Stimulated activated CD8-positive, alpha-beta memory T cell treated with anti-CD3 and anti-CD28 coated beads, Interleukin-12 subunit alpha, Interleukin-12 subunit beta, amount 100 ng/mL, for 24 hours (primary cell): ENCODE results near the gene MYO9B.

Experiments used
- DNase-seq: peaks from one replicate; pipeline ENCODE4 v3.0.0-alpha.2; 2020; ENCODE audit errors: extremely low read depth

Gene MYO9B

DNA sequence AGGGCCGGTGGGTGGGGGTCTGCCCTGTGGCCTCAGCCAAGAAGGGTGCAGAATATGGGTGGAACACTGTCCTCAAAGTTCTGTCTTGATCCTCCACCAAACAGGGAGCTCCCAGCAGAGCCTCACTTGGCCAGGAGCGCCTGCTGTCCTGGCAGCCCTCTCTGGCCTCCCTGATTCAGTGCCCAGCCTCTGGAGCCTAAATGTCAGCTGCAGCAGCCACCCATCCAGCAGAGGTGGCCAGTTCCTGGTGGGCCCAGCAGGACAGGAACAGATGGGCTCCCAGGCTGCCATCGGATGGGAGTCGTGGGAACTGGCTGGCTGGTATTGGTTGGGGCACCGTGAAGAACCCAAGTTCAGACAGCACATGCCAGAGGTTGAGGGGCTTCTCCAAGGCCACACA, 137.8 kb downstream of the MYO9B start:
- no peak for DNase-seq

DNA sequence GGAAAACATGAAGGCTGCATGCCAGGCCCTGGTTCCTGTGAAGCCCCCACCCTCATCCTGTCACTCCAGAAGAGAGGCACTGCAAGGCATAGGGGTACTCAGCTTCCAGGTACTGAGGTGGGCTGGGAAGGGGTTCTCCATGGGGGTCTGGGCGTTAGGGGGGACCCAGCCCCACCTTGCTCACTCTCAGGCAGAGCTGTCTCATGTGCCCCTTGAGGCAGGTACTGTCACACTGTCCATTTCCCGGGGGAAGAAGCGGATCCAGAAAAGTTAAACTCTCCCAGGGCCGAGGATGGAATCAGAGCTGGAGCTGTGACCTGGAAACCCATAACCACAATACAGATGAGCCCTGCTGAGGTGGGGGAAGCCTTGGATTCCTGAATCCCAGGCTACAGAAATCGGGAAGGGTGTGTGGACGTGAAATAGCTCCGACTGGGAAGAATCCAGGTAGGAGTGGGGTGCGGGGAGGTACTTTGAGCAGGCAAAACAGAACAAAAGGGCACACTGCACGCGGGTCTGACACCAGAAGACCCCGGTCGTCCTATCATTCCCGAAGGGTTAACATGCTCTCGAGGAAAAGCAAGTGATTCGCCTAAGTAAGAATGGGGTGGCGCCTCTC, 139.0 kb downstream of the MYO9B start:
- no peak for DNase-seq

DNA sequence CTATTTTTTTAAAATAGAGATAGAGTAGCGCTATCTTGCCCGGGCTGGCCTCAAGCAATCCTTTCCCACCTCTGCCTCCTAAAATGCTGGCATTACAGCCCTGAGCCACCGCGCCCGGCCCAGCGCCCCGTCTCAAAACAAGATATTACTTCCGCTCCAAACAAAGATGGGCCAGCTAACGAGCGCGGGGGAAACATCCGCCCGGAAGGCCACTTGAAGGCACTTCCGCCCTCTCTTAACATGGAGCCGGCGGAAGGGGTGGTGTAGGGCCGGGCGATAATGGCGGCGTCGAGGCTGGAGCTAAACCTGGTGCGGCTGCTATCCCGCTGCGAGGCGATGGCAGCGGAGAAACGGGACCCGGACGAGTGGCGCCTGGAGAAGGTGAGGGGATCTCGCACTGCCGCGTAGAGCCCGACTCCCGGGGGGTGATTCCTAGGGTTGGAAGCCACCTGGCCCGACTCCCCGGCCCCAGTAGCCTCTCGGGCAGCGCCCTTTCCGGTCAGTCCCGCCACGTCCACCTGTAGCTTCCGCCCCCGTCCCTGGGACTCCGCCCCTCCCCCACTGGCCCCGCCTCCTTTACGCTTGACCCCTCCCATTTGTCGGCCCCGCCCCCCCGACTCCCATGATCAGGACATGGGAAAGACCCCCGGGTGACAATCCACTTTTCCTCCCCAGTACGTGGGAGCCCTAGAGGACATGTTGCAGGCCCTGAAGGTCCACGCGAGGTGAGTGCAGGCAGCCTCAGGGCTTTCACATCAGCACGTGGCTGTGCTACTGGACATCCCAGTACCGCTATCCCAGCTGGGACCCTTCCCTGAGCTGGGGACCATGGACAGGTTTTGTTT, 139.8 kb downstream of the MYO9B start, which contains the start of gene USE1:
Gene USE1 (plus strand): TSS at position 231 of the 845 bp plus-strand sequence. CDS start 49 bp downstream, at position 280.
- DNase-seq = peak; percentile 66

DNA sequence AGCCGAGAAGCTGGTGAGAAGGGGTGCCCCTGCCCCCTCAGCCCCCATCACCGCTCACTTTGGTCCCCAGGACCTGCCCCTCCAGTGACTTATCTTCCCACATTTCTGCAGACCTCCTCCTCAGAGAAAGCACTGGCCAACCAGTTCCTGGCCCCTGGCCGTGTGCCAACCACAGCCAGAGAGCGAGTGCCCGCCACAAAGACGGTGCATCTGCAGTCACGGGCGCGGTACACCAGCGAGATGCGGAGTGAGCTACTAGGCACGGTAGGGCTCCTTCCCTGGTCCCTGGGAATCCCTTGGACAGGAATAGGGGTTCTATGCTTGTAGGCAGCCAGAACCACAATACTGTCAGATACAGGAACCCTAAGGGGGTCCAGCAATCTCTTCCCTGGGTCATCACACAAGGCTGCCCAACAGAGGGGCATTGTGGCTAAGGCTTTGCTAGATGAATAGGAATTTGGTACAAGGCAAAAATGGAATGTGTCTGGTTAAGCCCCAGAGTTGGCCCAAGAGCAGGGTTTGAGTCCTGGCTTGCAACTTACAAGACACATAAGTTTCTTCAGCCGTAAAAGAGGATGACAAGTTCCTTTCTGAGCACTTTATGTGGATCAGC, 140.6 kb downstream of the MYO9B start:
- DNase-seq = no peak

DNA sequence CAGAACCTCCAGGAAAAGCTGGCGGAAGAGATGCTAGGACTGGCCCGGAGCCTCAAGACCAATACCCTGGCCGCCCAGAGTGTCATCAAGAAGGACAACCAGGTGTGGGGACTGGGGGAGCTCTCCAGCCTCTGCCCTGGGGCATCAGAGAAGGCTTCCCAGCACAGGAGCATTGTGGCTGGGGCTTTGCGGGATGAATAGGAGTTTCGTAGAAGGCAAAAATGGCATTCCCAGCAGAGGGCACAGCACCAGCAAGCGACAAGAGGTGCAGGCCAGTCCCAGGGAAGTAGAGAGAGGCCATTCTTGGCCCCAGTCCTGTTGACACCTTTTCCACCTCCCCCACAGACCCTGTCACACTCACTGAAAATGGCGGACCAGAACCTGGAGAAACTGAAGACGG, 143.7 kb downstream of the MYO9B start:
- DNase-seq = no peak

DNA sequence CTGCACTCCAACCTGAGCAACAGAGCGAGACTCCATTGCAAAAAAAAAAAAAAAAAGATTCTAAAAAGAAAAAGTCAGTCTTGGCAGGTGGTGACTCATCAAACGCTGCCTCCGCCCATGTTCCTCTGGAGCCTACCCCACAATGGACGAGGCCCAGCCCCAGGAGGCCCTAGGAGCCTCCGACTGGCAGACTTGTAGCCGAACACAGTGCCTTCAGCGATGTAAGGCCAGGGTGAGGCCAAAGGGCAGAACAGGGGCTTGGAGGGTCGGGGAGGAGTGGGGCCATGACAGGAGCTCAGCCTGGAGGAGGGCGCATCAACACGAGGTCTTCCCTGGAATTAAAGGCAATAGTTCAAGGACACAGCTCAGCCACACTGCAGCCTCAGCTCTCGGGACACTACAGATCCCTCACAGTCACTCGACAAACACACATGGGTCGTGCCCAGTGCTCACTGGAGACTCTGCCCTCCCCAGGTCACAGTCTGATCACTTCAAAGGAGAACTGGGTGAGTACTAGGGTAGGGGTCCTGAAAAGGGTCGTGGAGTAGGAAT, 144.7 kb downstream of the MYO9B start:
- DNase-seq = no peak

DNA sequence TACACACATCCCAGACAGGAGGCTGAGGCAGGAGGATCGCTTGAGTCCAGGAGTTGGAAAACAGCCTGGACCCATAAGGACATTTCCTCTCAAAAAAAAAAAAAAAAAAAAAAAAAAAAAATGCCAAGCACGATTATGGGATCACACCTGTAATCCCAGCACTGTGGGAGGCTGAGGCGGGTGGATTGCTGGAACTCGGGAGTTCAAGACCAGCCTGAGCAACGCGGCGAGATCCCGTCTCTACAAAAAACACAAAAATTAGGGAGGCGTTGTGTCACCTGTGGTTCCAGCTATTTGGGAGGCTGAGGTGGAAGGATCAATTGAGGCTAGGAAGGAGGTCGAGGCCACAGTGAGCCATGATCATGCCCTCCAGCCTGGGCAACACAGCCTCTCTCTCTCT, 149.5 kb downstream of the MYO9B start:
- no peak for DNase-seq

DNA sequence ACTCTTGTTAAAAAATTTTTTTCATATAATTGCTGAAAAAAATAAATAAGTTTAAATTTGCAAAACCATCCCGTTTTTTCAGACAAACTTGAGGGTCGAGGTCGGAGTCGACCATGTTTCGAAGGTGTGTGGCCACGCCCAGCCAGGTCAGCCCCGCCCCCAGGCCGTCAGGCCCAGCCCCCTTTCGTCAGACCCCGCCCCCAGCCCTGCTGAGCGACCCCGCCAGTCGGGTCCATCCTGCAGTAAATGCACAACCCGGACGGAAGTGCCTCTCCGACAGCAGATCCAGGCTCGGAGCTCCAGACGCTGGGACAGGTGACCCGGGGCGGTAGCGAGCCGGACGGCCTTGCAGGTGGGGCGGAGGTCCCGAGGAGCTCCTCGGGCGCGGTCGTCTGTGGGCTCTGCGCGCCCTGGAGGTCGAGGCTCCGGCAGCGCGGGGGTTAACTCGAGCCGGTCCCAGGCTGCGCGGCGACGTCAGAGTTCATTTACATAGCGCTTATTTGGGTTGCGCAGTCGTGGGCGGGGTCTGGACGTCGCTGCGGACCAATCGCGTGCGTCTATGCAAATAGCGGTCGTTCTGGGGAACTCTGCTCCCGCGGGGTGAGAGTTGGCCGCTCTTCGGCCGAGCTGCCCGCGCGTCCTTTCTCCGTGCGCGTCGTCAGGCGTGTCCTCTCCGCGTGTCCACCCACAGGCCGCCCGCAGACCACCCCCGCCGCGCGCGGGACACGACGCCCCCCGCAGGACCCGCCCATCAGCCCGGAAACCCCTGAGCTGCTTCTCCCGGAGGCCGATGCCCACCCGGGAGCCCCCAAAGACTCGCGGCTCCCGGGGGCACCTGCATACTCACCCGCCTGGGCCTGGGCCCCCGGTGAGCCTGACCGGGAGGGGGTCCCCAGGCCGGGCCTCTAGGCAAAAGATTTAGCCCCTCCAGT, 150.7 kb downstream of the MYO9B start, which contains the start of gene OCEL1:
Gene OCEL1 (plus strand): TSS at position 225 of the 932 bp plus-strand sequence. CDS start 22 bp downstream, at position 247.
- DNase-seq = peak; percentile 91

DNA sequence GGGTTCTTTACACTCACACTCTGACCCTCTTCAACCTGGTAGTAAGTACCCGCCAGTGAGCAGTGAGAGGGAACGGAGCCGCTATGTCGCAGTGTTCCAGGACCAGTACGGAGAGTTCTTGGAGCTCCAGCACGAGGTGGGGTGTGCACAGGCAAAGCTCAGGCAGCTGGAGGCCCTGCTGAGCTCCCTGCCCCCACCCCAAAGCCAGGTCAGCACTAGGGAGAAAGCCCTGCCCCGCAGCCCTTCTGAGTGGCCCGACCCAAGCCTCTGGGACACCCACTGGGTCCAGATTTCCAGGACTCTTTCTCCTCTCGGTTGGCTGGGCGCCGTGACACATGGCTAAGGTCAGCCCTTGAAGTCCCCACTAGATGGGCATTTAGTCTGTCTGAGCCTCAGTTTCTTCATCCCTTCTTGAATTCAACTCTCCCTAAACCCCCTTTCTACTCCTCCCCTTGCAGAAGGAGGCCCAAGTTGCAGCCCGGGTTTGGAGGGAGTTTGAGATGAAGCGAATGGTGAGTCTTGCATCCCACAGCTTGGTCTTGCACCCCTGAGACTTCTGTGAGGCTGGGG, 152.3 kb downstream of the MYO9B start:
- no peak for DNase-seq

DNA sequence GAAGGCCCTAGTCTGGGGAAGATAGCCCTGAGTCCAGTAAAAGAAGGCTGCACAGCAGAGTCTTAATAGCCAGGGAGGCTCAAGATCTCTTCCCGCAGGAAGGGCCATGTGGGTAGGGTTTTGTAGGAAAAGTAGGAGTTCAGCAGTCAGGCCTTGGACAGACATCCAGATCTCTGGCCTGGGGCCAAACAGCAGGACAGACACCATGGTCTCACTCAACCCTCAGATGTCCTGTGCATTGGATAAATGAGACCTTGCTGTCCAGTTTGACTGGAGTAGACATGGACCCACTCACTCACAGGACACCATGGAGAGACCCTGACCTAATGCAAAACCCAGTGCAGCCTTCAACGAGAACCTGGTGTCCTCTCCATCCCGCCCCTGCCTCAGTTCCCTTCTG, 154.3 kb downstream of the MYO9B start:
- DNase-seq = no peak

DNA sequence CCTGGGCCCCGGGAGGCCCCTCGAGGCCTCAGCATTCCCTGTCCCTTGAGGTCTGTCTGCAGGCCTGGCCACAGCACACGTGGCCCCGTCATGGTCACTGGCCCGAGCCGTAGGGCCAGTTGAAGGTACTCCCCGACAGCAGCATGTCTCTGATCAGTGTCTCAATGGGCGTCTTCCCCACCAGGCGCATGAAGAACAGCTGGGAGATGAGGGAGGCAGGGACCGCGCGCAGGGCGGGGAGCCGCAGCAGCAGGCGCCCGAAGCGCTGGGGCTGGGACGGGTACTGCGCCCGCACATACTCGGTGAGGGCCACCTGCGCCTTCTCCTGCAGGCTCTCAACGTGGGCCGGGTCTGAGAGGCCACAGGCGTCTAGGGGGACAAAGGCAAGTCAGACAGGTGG, 156.7 kb downstream of the MYO9B start:
- no peak for DNase-seq

DNA sequence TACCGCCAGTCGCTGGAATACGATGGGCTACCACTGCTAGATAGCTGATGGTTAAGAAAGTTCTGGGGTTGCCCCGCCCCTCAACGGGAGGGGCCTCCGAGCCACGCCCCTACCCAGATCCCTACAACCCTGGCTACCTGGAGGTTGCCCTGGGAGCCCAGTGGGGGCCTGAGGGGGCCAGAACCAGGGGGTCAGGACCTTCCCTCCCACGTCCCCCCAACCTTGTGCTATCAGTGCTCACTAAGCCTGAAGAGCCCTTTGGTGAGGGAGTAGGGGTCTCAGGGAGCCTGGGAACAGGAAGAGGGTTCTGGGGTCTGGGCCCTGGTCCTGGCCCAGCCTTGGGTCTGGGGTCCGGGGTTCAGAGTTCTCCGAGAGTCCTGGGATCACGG, 159.3 kb downstream of the MYO9B start:
- no peak for DNase-seq

DNA sequence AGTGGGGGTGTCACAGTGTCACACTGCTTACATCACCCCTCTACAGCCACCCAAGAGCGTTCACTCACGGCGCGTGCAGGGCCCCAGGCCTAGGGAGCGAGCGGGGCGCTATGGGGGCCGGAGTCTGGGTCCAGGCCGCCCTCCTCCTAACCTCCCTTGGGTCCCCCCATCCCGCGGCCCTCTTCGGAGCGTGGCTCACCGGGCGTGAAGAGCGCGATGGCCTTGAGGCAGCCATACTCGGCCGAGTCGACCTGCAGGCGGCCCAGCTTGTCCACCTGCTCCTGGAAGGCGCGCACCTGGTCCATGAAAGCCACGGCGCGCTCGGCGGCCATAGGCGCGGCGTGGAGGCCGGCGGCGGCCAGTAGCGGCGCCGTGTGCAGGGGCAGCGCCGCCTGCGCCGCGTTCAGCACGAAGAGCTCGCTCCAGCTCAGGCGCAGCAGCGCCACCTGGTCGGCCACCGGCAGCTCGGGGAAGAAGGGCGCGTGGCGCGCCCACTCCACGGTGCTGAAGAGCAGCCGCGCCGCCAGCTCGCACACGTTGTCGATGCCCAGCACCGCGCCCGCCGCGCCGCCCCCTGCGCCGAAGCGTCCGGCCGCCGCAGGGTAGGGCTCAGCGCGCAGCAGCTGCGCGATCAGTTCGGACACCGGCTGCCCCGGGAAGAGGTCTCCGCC, 159.9 kb downstream of the MYO9B start:
- peak; percentile 43 for DNase-seq

DNA sequence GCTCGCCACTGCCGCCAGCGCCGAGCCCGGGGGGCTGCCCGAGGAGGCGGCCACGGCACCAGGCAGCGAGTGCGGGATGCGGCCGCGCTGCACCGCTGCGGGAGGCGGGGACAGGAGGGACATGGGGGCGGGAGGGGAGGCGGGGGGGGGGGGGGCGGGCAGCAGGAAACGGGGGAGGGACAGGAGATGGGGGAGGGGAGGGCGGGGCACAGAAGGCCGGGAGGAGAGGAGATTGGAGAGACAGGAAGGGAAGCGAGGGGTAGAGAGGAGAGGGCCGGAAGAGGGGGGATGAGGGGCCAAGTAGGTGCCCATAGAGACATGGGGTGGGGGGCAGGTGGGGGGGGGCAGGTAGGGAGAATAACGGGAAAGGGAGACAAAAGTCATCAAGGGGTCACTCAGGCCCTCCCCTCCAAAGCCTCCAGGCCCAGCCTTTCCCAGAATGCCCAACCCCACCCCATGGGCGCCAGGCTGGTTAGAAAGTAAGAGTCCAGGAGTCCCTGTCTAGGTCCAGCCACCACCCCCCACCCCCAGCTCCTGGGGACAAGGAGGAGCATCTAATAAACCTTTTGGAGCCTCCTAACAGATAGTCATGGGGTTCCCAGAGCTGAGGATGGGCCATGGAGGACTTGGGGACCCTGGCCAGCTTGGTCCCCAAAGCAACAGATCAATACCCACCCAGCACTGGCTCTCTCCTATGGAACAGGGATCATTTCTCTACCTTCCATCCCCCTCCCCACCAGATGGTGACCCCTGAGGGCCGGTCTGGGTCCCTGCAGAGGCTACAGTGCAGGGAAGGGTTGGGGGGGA, 160.6 kb downstream of the MYO9B start:
- DNase-seq = no peak

DNA sequence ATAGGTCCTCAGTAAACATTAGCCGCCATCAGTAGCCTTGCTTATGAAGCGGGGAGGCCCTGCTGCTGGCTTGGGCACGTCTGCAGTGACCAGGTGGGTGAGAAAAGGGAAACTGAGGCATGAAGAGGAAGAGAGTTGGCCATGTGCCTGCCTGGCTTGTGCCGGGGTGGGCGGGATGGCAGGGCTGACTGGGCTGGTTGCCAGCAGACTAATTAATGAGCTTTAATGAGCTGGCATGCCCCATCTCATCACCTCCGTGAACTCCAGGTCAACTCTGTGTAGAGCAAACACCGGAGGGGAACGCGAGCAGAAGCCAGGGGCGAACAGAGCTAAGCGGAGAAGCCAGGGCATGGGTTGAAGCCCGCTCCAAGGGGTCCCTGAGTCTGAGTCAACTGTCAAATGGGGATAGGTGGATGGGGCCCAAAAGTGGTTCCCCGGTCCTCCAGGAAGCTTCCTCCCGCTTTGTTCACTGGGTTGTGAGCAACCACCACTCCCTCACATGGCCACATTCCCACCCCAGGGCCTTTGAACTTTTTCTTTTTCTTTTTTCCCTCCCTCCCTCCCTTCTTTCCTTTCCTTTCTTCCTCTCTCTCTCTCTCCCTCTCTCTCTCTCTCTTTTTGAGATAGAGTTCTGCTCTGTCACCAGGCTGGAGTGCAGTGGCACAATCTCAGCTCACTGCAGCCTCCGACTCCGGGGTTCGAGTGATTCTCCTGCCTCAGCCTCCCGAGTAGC, 161.4 kb downstream of the MYO9B start:
- DNase-seq = no peak

DNA sequence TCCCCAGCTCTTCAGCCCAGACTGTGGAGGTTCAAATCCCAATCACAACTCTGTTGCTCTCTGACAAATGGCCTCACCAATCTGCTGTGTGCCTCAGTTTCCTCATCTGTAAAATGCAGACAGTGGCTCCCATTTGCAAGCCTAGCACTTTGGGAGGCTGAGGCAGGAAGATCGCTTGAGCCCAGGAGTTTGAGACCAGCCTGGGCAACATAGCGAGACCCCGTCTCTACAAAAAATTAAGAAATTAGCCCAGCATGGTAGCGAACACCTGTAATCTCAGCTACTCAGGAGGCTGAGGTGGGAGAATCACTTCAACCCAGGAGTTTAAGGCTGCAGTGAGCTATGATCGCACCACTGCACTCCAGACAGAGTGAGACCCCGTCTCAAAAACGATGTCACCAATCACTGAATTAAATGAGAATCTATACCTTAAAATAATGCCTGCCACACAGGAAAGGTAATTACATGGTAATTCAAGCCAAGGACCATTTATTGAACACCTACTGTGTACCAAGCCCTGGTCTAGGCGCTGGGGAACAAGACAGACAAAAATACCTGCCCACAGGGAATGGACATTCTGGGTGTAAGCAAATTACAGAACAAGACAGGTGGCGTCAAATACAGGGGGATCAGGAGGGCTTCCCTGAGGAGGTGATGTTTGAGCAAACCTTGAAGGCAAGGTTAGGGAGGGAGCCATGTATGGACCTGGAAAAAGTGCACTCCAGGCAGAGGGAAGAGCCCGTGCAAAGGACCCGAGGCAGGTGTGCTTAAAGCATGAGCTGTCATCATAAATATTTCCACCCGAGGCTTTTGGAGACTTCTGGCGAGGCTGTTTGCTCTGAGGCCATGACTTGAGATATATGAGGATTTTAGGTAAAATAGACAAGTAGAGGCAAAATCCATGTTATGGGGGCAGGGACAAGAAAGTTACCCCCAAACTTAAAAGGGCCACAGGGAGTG, 162.4 kb downstream of the MYO9B start:
- no peak for DNase-seq

DNA sequence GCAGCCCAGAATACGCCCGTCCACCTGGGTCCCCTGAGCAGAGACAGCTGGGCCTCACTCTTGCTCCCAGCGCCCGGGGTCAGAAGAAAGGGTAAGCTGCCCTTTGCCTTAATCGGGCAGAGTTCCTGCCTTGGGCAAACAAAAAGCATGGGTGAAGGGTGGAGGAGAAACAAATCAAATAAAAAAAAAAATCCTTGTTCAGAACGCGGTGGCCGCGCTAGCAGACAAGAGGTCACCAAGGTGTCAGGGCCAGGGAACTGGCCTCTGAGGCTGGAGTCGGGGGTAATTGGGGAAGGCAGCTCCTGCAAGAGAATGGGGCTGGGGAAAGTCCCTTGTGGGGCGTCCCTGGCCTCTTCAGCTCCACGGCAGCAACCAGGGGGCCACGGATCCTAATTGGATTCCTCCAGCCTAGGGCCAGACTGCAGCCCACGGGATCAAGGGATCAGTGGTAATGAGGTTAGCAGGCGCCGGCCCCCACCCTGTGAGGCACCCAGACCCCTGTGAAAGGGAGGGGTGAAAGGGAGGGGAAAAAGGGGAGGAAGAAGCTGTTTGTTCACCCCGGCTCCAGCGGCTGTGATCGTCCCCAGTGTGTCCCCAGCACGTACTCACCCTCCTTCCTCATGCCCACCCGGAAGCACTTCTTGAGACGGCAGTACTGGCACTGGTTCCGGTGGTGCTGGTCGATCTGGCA, 164.6 kb downstream of the MYO9B start:
- no peak for DNase-seq
